Hepatocyte (in vitro differentiated cells): ENCODE measurements around the gene GUCA1A. TPM values are rescaled to one million over a fixed set of nuclear protein-coding genes. Genes with fewer than 3 reads are reported as not detected.
"Not testable (repeated sequence)": the region's sequence is repeated elsewhere in the genome, so short reads cannot be mapped to it uniquely, and the experiment has no call there.

Experiments used
- DNase-seq: peaks from one replicate; pipeline ENCODE4 v3.0.0-alpha.2; 2016; ENCODE audit warnings: low spot score
- H2AFZ ChIP-seq: fragments of 200-600 bp; sonication (generic); 2 replicates; pipeline ENCODE4 v1.6.0; 2016; ENCODE audit warnings: antibody characterized with exemption, mild to moderate bottlenecking
- H3K27ac ChIP-seq: fragments of 200-600 bp; sonication (generic); 2 replicates; pipeline ENCODE4 v1.5.1; 2016; ENCODE audit warnings: mild to moderate bottlenecking
- H3K27me3 ChIP-seq: fragments of 200-600 bp; sonication (generic); 2 replicates; pipeline ENCODE4 v1.6.1; 2016
- H3K36me3 ChIP-seq: fragments of 200-600 bp; sonication (generic); replicated peaks from 2 replicates; pipeline ENCODE4 v1.5.1; 2016; ENCODE audit warnings: low read depth; ENCODE audit not compliant: insufficient read depth
- H3K4me1 ChIP-seq: fragments of 200-600 bp; sonication (generic); 2 replicates; pipeline ENCODE4 v1.5.1; 2016; ENCODE audit warnings: mild to moderate bottlenecking, moderate library complexity; ENCODE audit not compliant: insufficient read depth
- H3K4me2 ChIP-seq: fragments of 200-600 bp; sonication (generic); 2 replicates; pipeline ENCODE4 v1.6.0; 2016
- H3K4me3 ChIP-seq: fragments of 200-600 bp; sonication (generic); 2 replicates; pipeline ENCODE4 v1.5.1; 2016; ENCODE audit warnings: mild to moderate bottlenecking
- H3K79me2 ChIP-seq: fragments of 200-600 bp; sonication (generic); 2 replicates; pipeline ENCODE4 v1.6.0; 2017; ENCODE audit warnings: mild to moderate bottlenecking
- H3K9me2 ChIP-seq: fragments of 200-600 bp; sonication (generic); replicated peaks from 2 replicates; pipeline ENCODE4 v1.6.0; 2017; ENCODE audit warnings: mild to moderate bottlenecking; ENCODE audit not compliant: insufficient read depth
- H3K9me3 ChIP-seq: fragments of 200-600 bp; sonication (generic); 2 replicates; pipeline ENCODE4 v1.5.1; 2016; ENCODE audit warnings: low read depth, mild to moderate bottlenecking
- H4K20me1 ChIP-seq: fragments of 200-600 bp; sonication (generic); 2 replicates; pipeline ENCODE4 v1.6.0; 2016; ENCODE audit warnings: mild to moderate bottlenecking; ENCODE audit not compliant: insufficient read depth, poor library complexity, severe bottlenecking
- CTCF ChIP-seq: fragments of 200-600 bp; sonication (generic); IDR thresholded peaks from 2 replicates; pipeline ENCODE4 v1.5.1; 2016; ENCODE audit warnings: antibody characterized with exemption, mild to moderate bottlenecking; ENCODE audit not compliant: poor library complexity
- EZH2 ChIP-seq: fragments of 200-600 bp; sonication (generic); IDR thresholded peaks from 2 replicates; pipeline ENCODE4 v1.6.1; 2016; ENCODE audit warnings: antibody characterized with exemption, mild to moderate bottlenecking, borderline replicate concordance
- EZH2phosphoT487 ChIP-seq: fragments of 200-600 bp; sonication (generic); IDR thresholded peaks from one replicate; pipeline ENCODE4 v1.6.1; 2018; ENCODE audit warnings: antibody characterized with exemption, mild to moderate bottlenecking, low read depth, moderate library complexity; ENCODE audit not compliant: unreplicated experiment, severe bottlenecking
- WGBS: methylation state at CpG from one replicate; pipeline ENCODE4 v1.1.6; 2016; ENCODE audit warnings: low lambda C conversion rate; ENCODE audit errors: missing lambda C conversion rate; 5-methylcytosine and 5-hydroxymethylcytosine counted together
- polyA plus RNA-seq: library from polyadenylated mRNA; unstranded; fragments of >200 nt; fragmentation: Nextera tagmentation; extraction: Ambion mirVana; gene quantifications from 2 replicates; pipeline ENCODE4 v1.2.1, GENCODE V29; 2016
- total RNA-seq: library from RNA; depleted of rRNA; stranded (reverse); fragments of >200 nt; gene quantifications from 2 replicates; pipeline ENCODE4 v1.2.3, GENCODE V29; 2014

GUCA1A gene
- total and polyA plus RNA-seq, 2 experiments from 2014 or later = 0.43 to 0.75 TPM

DNA sequence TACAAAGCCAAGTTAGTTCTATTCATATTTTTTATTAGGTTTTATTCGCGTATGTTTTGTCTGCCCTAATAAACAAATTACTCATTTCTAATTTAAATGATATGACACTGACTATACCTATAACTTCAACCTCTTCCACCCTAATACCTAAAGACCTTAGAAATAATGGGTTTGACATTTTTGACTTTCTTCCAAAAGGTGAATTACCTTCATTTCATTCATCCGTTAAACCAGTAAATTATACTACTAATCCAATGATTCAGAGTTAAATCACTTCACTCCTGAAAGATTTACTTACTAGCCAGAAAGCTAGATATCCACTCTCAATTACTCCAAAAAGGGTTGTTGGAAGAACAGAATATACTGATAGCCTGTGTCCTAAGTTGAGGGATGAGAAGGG, 39.3 kb downstream of the GUCA1A start:
- H3K27me3 ChIP-seq = no peaks in the 10 kb centered on the region
- no peak overlapping the region for H3K27ac ChIP-seq
- H3K4me2 ChIP-seq = no peak overlapping the region
- no peak overlapping the region for H3K4me3 ChIP-seq
- TF ChIP-seq CTCF (no peak), EZH2 (no peak), EZH2phosphoT487 (no peak)
- no peaks in the 10 kb centered on the region for H4K20me1 ChIP-seq
- H3K79me2 ChIP-seq = peaks cover 42% of the 10 kb centered on the region
- no peaks in the 10 kb centered on the region for H3K36me3 ChIP-seq
- no peaks in the 10 kb centered on the region for H3K9me3 ChIP-seq
- 64% methylated on average over 3 of the region's 3 CpGs for WGBS
- DNase-seq = no peak
- H2AFZ ChIP-seq = no peak overlapping the region
- peaks cover 4% of the 10 kb centered on the region for H3K4me1 ChIP-seq
- H3K9me2 ChIP-seq = no peaks in the 10 kb centered on the region

DNA sequence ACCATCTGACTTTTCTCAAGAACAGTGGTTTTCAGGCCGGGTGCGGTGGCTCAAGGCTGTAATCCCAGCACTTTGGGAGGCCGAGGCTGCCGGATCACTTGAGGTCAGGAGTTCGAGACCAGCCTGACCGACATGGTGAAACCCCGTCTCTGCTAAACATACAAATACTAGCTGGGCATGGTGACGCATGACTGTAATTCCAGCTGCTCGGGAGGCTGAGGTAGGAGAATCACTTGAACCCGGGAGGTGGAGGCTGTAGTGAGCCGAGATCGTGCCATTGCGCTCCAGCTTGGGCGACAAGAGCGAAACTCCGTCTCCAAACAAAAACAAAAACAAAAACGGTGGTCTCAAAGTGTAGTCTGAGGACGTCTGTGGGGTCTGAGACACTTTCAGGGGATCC, 43.3 kb downstream of the GUCA1A start:
- peak overlapping the region; percentile 79 for H3K4me2 ChIP-seq
- not testable (repeated sequence) for H3K36me3 ChIP-seq, H3K9me3 ChIP-seq, H3K4me1 ChIP-seq, H2AFZ ChIP-seq, DNase-seq, H3K27me3 ChIP-seq, H3K27ac ChIP-seq, H3K9me2 ChIP-seq, H4K20me1 ChIP-seq
- peaks cover 42% of the 10 kb centered on the region for H3K79me2 ChIP-seq
- WGBS = 91% methylated on average over 18 of the region's 18 CpGs
- H3K4me3 ChIP-seq = peak overlapping the region; percentile 64

DNA sequence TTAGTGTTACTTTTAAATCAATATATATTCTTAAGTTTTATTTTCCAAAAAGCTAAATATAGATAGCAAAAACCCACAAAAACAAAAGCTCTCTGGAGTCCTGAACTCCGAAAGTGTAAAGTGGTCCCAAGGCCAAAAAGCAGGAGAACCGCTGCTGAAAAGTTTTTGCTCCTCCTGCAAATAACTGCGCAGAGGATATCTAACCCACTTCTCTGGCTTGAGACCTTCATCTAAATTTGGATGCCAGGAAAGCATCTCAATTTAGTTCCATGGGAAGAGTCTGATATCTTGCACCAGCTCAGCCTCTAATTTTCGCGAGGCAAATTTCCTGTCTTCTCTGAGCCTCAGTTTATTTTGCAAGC, 44.0 kb downstream of the GUCA1A start:
- Histone ChIP-seq H3K36me3 (no peaks in the 10 kb centered on the region), H3K4me1 (peaks cover 4% of the 10 kb centered on the region), H3K4me3 (peak overlapping the region; percentile 64), H3K79me2 (peaks cover 37% of the 10 kb centered on the region), H4K20me1 (no peaks in the 10 kb centered on the region), H3K27ac (peak overlapping the region; percentile 83), H3K9me2 (no peaks in the 10 kb centered on the region), H3K27me3 (no peaks in the 10 kb centered on the region), H2AFZ (peak overlapping the region; percentile 88), H3K9me3 (no peaks in the 10 kb centered on the region), H3K4me2 (peak overlapping the region; percentile 79)
- DNase-seq = no peak
- TF ChIP-seq EZH2 (no peak), EZH2phosphoT487 (no peak), CTCF (no peak)
- WGBS = 10% methylated on average over 5 of the region's 5 CpGs

DNA sequence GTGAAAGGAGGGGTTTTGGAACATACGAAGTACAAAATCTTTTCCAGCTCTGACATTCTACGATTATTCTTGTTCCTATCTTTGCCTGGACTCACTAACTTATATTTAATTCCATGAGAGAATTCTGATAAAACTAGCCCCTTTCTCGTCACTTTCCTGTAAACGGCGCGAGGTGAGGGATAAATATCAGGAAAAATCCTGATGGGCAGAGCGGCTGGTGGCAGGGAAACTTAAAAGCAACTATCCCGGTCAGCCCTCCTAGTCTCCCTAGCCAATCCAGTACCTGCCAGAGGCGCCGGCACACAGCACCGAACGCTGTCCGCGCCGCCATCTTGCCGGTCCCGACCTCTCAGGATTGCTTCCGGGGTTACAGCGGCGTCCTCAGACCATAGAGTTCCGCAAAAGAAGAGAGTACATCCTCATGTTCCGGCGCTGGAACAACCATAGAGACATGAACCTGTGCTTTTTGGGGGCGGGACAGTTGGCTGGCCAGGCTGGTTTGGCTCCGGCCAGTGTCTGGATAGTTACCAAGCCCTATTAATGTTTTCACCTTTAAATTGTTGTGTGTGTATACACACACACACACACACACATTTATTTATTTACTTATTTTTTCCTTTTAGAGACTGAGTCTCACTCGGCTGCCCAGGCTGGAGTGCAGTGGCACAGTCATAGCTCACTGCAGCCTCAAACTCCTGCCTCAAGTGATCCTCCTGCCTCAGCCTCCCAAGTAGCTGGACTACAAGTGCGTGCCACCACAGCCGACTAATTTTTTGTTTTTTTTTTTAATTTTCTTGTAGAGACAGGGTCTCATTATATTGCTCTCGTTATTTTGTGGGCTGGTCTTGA, 44.6 kb downstream of the GUCA1A start, which contains the start of gene MRPS10:
Gene MRPS10 (minus strand): TSS at position 343 of the 849 bp plus-strand sequence. CDS start 12 bp downstream, at position 331.
- Histone ChIP-seq H3K9me3 (no peaks in the 10 kb centered on the region), H3K4me2 (peak within 1 kb of the TSS; percentile 79), H3K36me3 (no peaks in the 10 kb centered on the region), H3K4me3 (peak within 1 kb of the TSS; percentile 64), H2AFZ (peak within 1 kb of the TSS; percentile 88), H3K9me2 (no peaks in the 10 kb centered on the region), H3K27ac (peak within 1 kb of the TSS; percentile 83), H3K4me1 (peaks cover 4% of the 10 kb centered on the region), H4K20me1 (no peaks in the 10 kb centered on the region), H3K27me3 (no peaks in the 10 kb centered on the region), H3K79me2 (peaks cover 33% of the 10 kb centered on the region)
- TF ChIP-seq CTCF (no peak), EZH2 (no peak), EZH2phosphoT487 (no peak)
- DNase-seq = peak; percentile 95
- WGBS = 13% methylated on average over 29 of the region's 29 CpGs
